ENCODE measurements around the gene APEH.

APEH gene

GRCh38 chr3:49714728-49715550, 40.8 kb downstream of the APEH start:
- DNase-seq (ENCODE audit: low spot score): no peak

- DNase-seq (ENCODE audit: low spot score): no peak
These were observed 41.5 kb downstream of the APEH start for GRCh38 chr3:49715611-49716121.

- no peak for DNase-seq (ENCODE audit: low spot score)
These were observed 42.0 kb downstream of the APEH start for GRCh38 chr3:49716169-49716568.

GRCh38 chr3:49716691-49717210, 42.6 kb downstream of the APEH start:
- DNase-seq (ENCODE audit: low spot score): no peak

- no peak for DNase-seq (ENCODE audit: low spot score)
These were observed 43.2 kb downstream of the APEH start for GRCh38 chr3:49717211-49717958.

- DNase-seq (ENCODE audit: low spot score): no peak
These were observed 44.1 kb downstream of the APEH start for GRCh38 chr3:49717959-49718857.

DNA sequence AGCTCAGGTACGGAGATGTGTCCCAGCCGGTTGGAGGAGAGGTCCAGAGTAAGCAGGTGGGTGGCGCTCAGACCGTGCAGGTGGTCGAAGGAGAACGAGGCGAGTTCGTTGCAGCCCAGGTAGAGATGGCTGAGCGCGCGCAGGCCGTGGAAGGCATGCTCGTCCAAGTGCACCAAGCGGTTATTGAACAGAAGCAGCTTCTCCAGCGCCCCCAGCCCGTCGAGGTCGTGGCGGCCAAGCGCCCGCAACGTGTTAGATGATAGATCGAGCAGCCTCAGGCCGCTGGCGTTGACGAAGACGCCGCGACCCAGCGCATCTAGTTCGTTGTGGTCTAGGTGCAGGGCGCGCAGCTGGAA, 44.7 kb downstream of the APEH start:
- DNase-seq (ENCODE audit: low spot score): no peak

GRCh38 chr3:49719214-49719884, 45.2 kb downstream of the APEH start, which contains the start of gene AMIGO3:
AMIGO3 (minus strand) TSS chr3:49719684; CDS start chr3:49719465, 219 bp downstream.
- peak; percentile 87 for DNase-seq (ENCODE audit: low spot score)

GRCh38 chr3:49720855-49721595, 46.9 kb downstream of the APEH start:
- DNase-seq (ENCODE audit: low spot score): no peak

GRCh38 chr3:49721596-49721895, 47.4 kb downstream of the APEH start:
- no peak for DNase-seq (ENCODE audit: low spot score)

- DNase-seq (ENCODE audit: low spot score): no peak
These were observed 48.0 kb downstream of the APEH start for GRCh38 chr3:49721896-49722781.

DNA sequence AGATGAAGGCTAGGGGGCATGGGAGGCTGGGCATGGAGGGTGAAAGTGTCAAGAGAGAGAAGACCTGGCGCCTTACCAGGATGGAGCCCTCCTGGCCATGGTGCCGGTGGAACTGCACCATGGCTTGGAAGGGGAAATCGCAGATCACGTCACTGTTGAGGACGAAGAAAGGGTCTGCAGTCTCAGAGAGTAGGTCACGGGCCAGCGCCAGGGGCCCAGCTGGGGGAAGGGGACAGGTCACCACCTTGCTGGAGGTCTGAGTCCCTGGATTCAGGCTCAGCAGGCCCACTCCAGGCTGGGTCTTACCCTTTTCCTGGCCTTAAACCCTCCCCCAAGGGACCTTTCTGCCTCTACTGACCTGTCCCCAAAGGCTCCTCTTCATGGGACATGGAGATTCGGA, 48.7 kb downstream of the APEH start:
- DNase-seq (ENCODE audit: low spot score): no peak

DNA sequence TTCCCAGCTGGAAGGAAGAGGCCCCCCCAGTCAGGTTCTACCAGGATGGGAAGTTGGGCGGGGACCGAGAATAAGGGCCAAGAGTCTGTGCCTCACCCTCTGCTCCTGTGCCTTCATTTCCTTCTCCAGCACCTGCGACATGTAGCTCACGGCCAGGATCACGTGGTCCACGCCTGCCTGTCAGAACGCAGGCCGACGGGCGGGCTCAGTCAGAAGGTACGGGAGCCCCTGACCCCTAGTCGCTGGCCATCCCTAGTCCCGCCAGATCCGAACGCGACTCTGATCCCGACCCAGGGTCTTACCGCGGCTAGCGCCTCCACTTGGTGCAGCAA, 49.1 kb downstream of the APEH start:
- DNase-seq (ENCODE audit: low spot score): peak; percentile 46

DNA sequence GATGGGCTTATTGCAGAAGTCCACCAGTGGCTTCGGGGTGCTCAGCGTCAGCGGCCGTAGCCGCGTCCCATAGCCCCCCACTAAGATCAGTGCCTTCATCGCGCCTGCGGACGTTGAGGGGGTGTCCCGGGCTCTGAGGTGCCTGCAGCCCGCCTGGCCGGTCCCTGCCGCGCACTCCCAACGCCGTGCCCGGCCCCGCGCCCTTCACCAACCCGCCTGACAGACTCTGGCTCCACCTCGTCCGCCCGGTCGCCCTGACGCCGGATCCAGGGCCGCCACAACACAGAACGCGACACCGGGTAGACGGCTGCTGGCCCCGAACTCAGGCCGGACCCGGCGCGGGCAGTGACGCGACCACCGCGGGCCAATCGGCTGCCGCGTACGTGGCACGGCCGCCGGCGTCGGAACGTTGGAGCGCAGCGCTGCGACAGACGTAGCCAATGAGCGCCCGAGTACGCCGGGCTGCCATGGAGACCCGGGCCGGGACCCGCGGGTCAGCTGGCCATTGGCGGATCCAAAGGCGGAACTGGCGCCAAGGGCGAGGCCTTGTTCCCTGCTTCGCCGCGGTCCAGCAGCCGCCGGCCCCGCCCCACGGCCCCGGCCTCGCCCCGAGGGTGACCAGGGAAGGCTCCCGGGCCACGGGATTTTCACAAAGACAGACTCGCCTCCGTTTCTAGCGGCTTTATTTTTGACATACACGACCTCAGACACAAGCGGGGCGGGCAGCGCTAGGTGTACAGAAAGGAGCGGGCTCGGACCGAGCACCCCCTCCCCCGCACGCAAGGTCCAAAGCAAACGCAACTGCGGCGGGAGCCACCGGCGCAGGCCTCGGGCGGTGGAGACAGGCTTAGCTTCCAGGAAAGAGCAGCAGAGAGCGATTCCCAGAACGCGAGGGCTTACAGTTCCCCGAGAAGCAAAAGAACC, 49.7 kb downstream of the APEH start, which contains the start of gene GMPPB:
TSS of gene GMPPB (minus strand) at position 324 of the 924 bp plus-strand sequence. CDS start at position 99, 225 bp downstream.
- DNase-seq (ENCODE audit: low spot score): peak; percentile 91

GRCh38 chr3:49724586-49724985, 50.4 kb downstream of the APEH start:
- DNase-seq (ENCODE audit: low spot score): no peak

DNA sequence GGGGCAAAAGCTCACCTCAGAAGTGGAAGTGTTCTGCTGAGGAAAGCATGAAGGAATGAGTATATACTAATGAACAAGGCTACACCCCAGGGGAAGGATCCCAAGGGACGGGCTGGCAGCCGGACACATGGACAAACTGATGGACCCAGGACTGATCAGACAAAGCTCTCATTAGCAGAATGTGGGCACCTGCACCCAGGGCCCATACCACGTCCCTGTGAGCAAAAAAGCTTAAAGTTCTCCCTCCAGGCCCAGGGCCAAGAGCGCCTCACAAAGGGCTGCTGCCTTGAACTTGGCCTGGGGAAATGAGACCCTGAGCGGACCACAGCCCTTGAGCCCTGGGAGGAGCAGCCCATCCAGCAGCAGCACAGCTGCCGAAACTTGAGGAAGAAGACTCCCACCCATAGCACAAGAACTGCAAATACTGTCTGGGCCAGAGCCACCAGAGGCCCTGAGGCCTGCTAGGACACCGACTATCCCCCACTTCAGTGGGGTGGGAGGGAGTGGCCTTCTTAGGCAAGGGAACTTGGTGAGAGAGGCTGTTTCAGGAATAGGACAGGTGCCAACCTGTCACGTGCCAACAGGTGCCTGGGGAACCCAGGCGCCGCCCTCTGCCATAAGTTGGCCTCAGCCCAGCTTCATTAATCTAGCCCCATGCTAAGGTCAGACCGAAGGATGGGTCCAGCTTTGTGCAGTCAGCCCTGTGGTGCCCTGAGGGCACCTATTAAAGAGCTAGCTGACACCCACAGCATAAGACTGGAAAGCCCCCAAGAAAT, 51.9 kb downstream of the APEH start:
- no peak for DNase-seq (ENCODE audit: low spot score)

DNA sequence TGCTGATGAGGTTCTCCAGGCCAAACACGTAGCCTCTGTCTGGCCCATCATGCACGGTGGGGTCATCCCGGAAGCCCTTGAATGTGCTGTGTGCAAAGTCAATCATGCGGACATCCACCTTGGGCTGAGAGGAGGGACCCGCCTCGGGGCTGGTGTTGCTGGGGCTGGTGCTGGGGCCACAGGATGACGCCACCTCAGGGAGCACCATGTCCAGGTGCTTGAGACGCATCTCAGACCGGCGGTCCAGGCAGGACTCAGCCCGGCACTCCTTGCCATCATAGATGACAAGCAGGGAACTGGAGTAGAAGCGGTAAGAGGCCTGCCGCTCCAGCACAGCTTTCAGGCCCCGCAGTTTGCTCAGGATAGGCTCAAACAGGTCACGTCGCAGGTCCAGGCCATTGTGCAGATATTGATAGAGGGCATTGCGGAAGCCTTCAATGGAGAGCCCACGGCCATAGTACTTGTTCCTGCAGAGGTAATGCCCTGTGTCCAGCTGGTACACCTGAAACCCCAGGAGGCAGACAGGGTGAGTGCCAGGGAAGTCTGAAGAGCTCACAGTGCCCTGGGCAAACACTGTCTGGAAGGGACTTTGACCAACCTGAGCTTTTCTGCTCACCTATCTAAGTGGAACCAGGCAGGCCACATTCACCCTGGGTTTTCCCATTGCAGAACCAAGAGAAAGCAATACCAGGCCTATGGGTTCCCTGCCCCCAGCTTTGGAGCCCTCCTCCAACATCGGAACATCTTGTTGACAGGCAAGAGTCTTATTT, 53.2 kb downstream of the APEH start:
- no peak for DNase-seq (ENCODE audit: low spot score)
